GM18508 (cell line): Measurements from ENCODE around the gene TRPM1.
"Not testable (repeated sequence)": the region's sequence is repeated elsewhere in the genome, so short reads cannot be mapped to it uniquely, and the experiment has no call there.

ENCODE experiments used
- ATAC-seq: cut with Tn5 transposase; IDR thresholded peaks from one replicate; pipeline ENCODE4 v1.9.1; 2021; ENCODE audit warnings: moderate number of reproducible peaks; ENCODE audit not compliant: insufficient read depth, unreplicated experiment

The TRPM1 gene

GRCh38 chr15:31127596-31128261 is 26.2 kb upstream of the TRPM1 start:
- no peak for ATAC-seq

GRCh38 chr15:31125061-31125460 is 23.5 kb upstream of the TRPM1 start:
- ATAC-seq, result no peak

GRCh38 chr15:31116423-31117030 is 15.0 kb upstream of the TRPM1 start:
- ATAC-seq, result no peak

- ATAC-seq, result no peak
These were observed 9.6 kb upstream of the TRPM1 start for GRCh38 chr15:31111091-31111647.

- no peak for ATAC-seq
These were observed 7.3 kb upstream of the TRPM1 start for GRCh38 chr15:31108836-31109235.

GRCh38 chr15:31106495-31107300 is 5.2 kb upstream of the TRPM1 start:
- ATAC-seq, result no peak

GRCh38 chr15:31104003-31104402 is 2.5 kb upstream of the TRPM1 start:
- no peak for ATAC-seq

- no peak for ATAC-seq
These were observed 1.1 kb upstream of the TRPM1 start for GRCh38 chr15:31102374-31103342.

GRCh38 chr15:31102039-31102321 is 455 bp upstream of the TRPM1 start:
- ATAC-seq, result no peak

GRCh38 chr15:31100738-31101137 is 787 bp downstream of the TRPM1 start:
- ATAC-seq, result no peak

- no peak for ATAC-seq
These were observed 2.4 kb downstream of the TRPM1 start for GRCh38 chr15:31098953-31099740.

- no peak for ATAC-seq
These were observed 3.0 kb downstream of the TRPM1 start for GRCh38 chr15:31098491-31098917.

GRCh38 chr15:31096563-31096962 is 5.0 kb downstream of the TRPM1 start:
- ATAC-seq, result no peak

- ATAC-seq, result no peak
These were observed 10.0 kb downstream of the TRPM1 start for GRCh38 chr15:31091481-31091880.

- ATAC-seq, result no peak
These were observed 10.8 kb downstream of the TRPM1 start for GRCh38 chr15:31090766-31091165.

GRCh38 chr15:31089368-31090047 is 12.0 kb downstream of the TRPM1 start:
- no peak for ATAC-seq

GRCh38 chr15:31088672-31089367 is 12.7 kb downstream of the TRPM1 start:
- no peak for ATAC-seq

- ATAC-seq, result not testable (repeated sequence)
These were observed 13.5 kb downstream of the TRPM1 start for GRCh38 chr15:31088041-31088440.
